GM19025 (cell line): ENCODE data around the gene ZNF587.
"Not testable (repeated sequence)": the region's sequence is repeated elsewhere in the genome, so short reads cannot be mapped to it uniquely, and the experiment has no call there.

Experiments
- ATAC-seq: cut with Tn5 transposase; IDR thresholded peaks from one replicate; pipeline ENCODE4 v1.9.1; 2021; ENCODE audit warnings: mild to moderate bottlenecking, low read depth, moderate library complexity; ENCODE audit not compliant: unreplicated experiment

Gene ZNF587

GRCh38 chr19:57873883-57874799 is 24.5 kb downstream of the ZNF587 start:
- ATAC-seq: not testable (repeated sequence)

DNA sequence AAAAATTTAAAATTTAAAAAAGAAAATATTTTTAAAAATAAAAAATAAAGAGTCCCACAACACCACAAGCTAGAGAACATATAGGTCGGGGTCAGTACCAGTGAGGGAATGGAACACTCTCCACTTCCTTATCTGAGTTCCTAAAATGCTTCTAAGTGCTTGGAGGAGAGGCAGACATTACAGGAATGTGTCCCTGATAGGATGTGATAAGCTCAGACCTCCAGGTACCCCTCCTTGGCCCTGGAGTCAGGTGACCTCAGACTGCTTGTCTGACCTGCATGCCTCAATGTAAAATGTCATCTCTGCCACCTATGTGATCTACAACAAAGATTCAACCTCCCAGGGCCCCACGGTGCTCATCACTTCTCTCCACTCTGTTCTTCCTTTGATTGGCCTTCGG is 36.4 kb downstream of the ZNF587 start:
- no peak for ATAC-seq

- ATAC-seq: no peak
Measured at GRCh38 chr19:57887195-57887941, 37.7 kb downstream of the ZNF587 start.

DNA sequence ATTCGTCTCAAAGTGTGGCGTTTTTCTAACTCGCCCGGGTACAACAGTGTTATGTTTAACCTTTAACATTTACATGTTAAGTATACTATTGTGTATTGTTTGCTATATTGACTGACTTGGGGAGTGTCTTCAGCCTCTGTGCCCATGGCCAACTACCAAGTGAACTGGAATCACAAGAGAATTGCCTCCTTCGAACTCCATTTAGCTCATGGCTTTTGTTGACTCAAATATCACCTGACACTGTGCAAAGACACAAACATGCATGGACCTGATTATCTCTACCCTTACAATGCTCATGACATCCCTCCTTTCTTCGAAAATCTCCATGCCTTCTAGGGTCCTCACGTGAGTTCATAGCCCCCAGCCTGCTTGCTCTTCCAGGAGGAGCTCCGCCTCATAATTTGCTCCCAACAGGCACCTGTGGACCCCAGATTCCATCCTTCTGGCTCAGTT is 38.5 kb downstream of the ZNF587 start:
- no peak for ATAC-seq

- ATAC-seq: no peak
Measured at GRCh38 chr19:57888560-57889231, 39.0 kb downstream of the ZNF587 start, which contains the start of gene ZNF814. Gene ZNF814, minus strand, starts transcription at chr19:57889037. Its CDS starts 235 bp downstream, at chr19:57888802.

DNA sequence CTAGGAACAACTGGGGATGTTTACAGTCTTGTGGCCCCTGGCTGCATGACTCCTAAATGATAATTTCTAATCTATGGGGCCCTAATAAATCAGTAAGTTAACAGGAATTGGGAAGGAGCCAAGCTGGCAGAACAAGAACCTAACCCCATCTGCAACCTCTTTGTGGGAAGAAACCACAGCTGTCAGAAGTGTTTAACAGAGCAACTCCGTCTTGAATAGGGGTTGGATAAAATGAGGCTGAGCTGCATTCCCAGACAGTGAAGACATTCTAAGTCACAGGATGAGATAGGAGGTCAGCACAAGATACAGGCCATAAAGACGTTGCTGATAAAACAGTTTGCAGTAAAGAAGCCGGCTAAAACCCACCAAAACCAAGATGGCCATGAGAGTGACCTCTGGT is 41.0 kb downstream of the ZNF587 start:
- not testable (repeated sequence) for ATAC-seq

DNA sequence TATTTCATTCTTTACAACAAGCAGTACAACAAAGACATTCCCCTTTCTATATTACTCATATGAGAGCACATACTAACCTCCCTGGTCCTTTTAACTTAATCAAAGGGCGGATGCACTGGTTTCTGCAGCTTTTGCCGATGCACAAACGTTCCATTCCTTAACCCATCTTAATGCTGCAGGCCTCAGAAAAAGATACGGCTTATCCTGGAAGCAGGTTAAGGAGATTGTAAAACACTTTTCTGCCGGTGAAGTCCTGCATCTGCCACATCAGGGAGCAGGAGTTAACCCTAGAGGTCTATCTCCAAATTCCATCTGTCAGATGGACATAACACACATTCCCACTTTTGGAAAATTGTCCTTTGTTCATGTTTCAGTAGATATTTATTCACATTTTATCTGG is 50.7 kb downstream of the ZNF587 start:
- ATAC-seq: no peak

GRCh38 chr19:57903618-57904184 is 54.0 kb downstream of the ZNF587 start:
- ATAC-seq: no peak

GRCh38 chr19:57905258-57905657 is 55.6 kb downstream of the ZNF587 start:
- ATAC-seq: no peak

DNA sequence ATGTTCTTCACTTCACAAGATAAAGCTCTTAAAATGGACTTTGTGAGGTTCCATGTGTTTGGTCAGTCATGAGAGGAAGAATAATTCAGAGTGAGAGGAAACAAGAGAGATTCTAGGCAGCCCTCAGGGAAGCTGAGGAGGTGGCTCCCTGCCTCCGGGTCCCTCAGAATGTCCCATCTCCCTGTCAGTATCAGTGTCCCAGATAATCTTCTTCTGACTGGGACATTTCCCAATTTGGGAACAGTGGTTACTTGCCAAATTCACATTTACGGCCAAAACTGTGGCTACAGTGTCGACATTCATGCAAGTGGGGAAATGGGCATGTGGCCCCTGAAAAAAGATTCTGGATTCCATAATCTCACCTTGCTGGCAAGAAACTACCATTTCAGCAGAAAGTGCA is 57.7 kb downstream of the ZNF587 start:
- ATAC-seq: no peak

DNA sequence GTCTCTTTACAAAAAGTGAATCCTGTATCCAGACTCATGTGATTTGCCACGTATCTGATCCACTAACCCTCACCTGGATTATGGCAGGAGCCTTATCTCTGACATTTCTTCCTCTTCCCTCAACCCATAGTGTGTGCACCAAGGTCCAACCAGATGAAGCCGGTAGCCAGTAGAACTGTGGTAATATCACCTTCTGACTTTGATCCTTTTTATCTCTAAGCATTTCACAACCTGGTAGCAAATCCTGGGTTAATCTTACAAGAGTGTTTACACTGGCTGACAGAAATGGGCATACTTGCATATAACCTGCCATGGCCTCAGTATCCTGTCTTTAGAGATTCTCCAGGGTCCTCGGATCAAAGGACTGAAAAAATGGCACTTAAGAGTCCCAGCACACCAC is 64.9 kb downstream of the ZNF587 start:
- ATAC-seq: no peak
